ENCODE data around the gene TLR4. TPM values are rescaled to one million over a fixed set of nuclear protein-coding genes. Genes with fewer than 3 reads are reported as not detected.

The TLR4 gene
- polyA plus RNA-seq (ENCODE audit: insufficient read length in 4 of 4) = 10 to 100 TPM in 2 of 4 donors, 1 to 10 TPM in 2; 7.7 to 15.8 (median 9.4) TPM

GRCh38 chr9:117704024-117704575, at the start of gene TLR4:
Gene TLR4 (plus strand): TSS chr9:117704403. CDS start chr9:117704473, 70 bp downstream.
- peak in 3 of 4 donors; percentile 16 to 24 (median 18) for DNase-seq (ENCODE audit: low read depth in 4 of 4, low spot score in 3 of 4)

- DNase-seq (ENCODE audit: low read depth in 4 of 4, low spot score in 3 of 4) = no peak
Observed at GRCh38 chr9:117656002-117656401, 48.2 kb upstream of the TLR4 start.

GRCh38 chr9:117662651-117663050, 41.6 kb upstream of the TLR4 start:
- no peak for DNase-seq (ENCODE audit: low read depth in 4 of 4, low spot score in 3 of 4)

- no peak for DNase-seq (ENCODE audit: low read depth in 4 of 4, low spot score in 3 of 4)
Observed at GRCh38 chr9:117664419-117664818, 39.8 kb upstream of the TLR4 start.

- DNase-seq (ENCODE audit: low read depth in 4 of 4, low spot score in 3 of 4) = no peak
Observed at GRCh38 chr9:117665601-117666385, 38.4 kb upstream of the TLR4 start.

GRCh38 chr9:117671468-117671867, 32.7 kb upstream of the TLR4 start:
- DNase-seq (ENCODE audit: low read depth in 4 of 4, low spot score in 3 of 4) = no peak

- DNase-seq (ENCODE audit: low read depth in 4 of 4, low spot score in 3 of 4) = no peak
Observed at GRCh38 chr9:117672369-117672768, 31.8 kb upstream of the TLR4 start.

GRCh38 chr9:117677572-117677971, 26.6 kb upstream of the TLR4 start:
- no peak for DNase-seq (ENCODE audit: low read depth in 4 of 4, low spot score in 3 of 4)

GRCh38 chr9:117678871-117679270, 25.3 kb upstream of the TLR4 start:
- DNase-seq (ENCODE audit: low read depth in 4 of 4, low spot score in 3 of 4) = no peak

GRCh38 chr9:117679416-117679815, 24.8 kb upstream of the TLR4 start:
- no peak for DNase-seq (ENCODE audit: low read depth in 4 of 4, low spot score in 3 of 4)

GRCh38 chr9:117681888-117682287, 22.3 kb upstream of the TLR4 start:
- no peak for DNase-seq (ENCODE audit: low read depth in 4 of 4, low spot score in 3 of 4)

- DNase-seq (ENCODE audit: low read depth in 4 of 4, low spot score in 3 of 4) = no peak
Observed at GRCh38 chr9:117682955-117683710, 21.1 kb upstream of the TLR4 start.

- DNase-seq (ENCODE audit: low read depth in 4 of 4, low spot score in 3 of 4) = no peak
Observed at GRCh38 chr9:117687532-117687931, 16.7 kb upstream of the TLR4 start.

GRCh38 chr9:117691367-117691766, 12.8 kb upstream of the TLR4 start:
- DNase-seq (ENCODE audit: low read depth in 4 of 4, low spot score in 3 of 4) = no peak

GRCh38 chr9:117696154-117696553, 8.0 kb upstream of the TLR4 start:
- DNase-seq (ENCODE audit: low read depth in 4 of 4, low spot score in 3 of 4) = no peak

GRCh38 chr9:117697046-117697445, 7.2 kb upstream of the TLR4 start:
- no peak for DNase-seq (ENCODE audit: low read depth in 4 of 4, low spot score in 3 of 4)

- DNase-seq (ENCODE audit: low read depth in 4 of 4, low spot score in 3 of 4) = no peak
Observed at GRCh38 chr9:117703537-117703936, 666 bp upstream of the TLR4 start.

- no peak for DNase-seq (ENCODE audit: low read depth in 4 of 4, low spot score in 3 of 4)
Observed at GRCh38 chr9:117704597-117704996, 394 bp downstream of the TLR4 start.

GRCh38 chr9:117705386-117705785, 1.2 kb downstream of the TLR4 start:
- DNase-seq (ENCODE audit: low read depth in 4 of 4, low spot score in 3 of 4) = no peak

- DNase-seq (ENCODE audit: low read depth in 4 of 4, low spot score in 3 of 4) = no peak
Observed at GRCh38 chr9:117706421-117707116, 2.4 kb downstream of the TLR4 start.

- no peak for DNase-seq (ENCODE audit: low read depth in 4 of 4, low spot score in 3 of 4)
Observed at GRCh38 chr9:117707561-117707960, 3.4 kb downstream of the TLR4 start.
